Measurements from ENCODE around the gene CRTC3. TPM values are rescaled to one million over a fixed set of nuclear protein-coding genes. Genes with fewer than 3 reads are reported as not detected.

CRTC3 gene
- total RNA-seq, 1 donor from 2014 or later = 21.4 TPM

GRCh38 chr15:90648137-90649070, 118.7 kb downstream of the CRTC3 start:
- no peaks in the 10 kb centered on the region for H3K79me2 ChIP-seq (ENCODE audit: insufficient read depth, low read length)
- H4K20me1 ChIP-seq (ENCODE audit: insufficient read depth, low read length) = no peaks in the 10 kb centered on the region
- Mint-ChIP-seq H3K9me3 (ENCODE audit: unreplicated experiment) (no peaks in the 10 kb centered on the region), H3K27me3 (ENCODE audit: low read depth, unreplicated experiment) (peaks cover 6% of the 10 kb centered on the region), H3K27ac (ENCODE audit: unreplicated experiment) (no peak overlapping the region), H3K4me3 (ENCODE audit: unreplicated experiment) (no peak overlapping the region), H3K36me3 (ENCODE audit: low read depth, unreplicated experiment) (peaks cover 8% of the 10 kb centered on the region), H3K4me1 (ENCODE audit: low read depth, unreplicated experiment) (peaks cover 11% of the 10 kb centered on the region)
- peak overlapping the region; percentile 44 for H3K27ac ChIP-seq (ENCODE audit: low read depth, low read length)
- no peak overlapping the region for H3K4me3 ChIP-seq (ENCODE audit: insufficient read depth, low read depth, low read length)
- H2AFZ ChIP-seq (ENCODE audit: low read depth, low read length) = no peak overlapping the region
- no peak for FAIRE-seq
- no peaks in the 10 kb centered on the region for H3K36me3 ChIP-seq (ENCODE audit: insufficient read depth, low read length)
- H3K27me3 ChIP-seq (ENCODE audit: insufficient read depth, low read length) = no peaks in the 10 kb centered on the region
- TF ChIP-seq EZH2 (IDR thresholded peaks at IDR 0.05; ENCODE audit: insufficient read depth, low read length) = no peak
- TF ChIP-seq CTCF (IDR thresholded peaks at IDR 0.05; ENCODE audit: insufficient read depth, low read depth, low read length) = peak; percentile 86
- H3K4me2 ChIP-seq (ENCODE audit: low read length) = peak overlapping the region; percentile 58
- H3K9ac ChIP-seq (ENCODE audit: low read length) = peak overlapping the region; percentile 25
- no peaks in the 10 kb centered on the region for H3K9me3 ChIP-seq (ENCODE audit: insufficient read depth, low read depth, low read length)
- peaks cover 18% of the 10 kb centered on the region for H3K4me1 ChIP-seq (ENCODE audit: insufficient read depth, low read length)
- DNase-seq (ENCODE audit: low read depth) = peak; percentile 78

GRCh38 chr15:90650117-90650955, 120.6 kb downstream of the CRTC3 start:
- Histone ChIP-seq H4K20me1 (ENCODE audit: insufficient read depth, low read length) (no peaks in the 10 kb centered on the region), H3K4me3 (ENCODE audit: insufficient read depth, low read depth, low read length) (no peak overlapping the region), H2AFZ (ENCODE audit: low read depth, low read length) (peak overlapping the region; percentile 7), H3K79me2 (ENCODE audit: insufficient read depth, low read length) (no peaks in the 10 kb centered on the region), H3K9me3 (ENCODE audit: insufficient read depth, low read depth, low read length) (no peaks in the 10 kb centered on the region), H3K9ac (ENCODE audit: low read length) (no peak overlapping the region), H3K4me1 (ENCODE audit: insufficient read depth, low read length) (peaks cover 27% of the 10 kb centered on the region), H3K27ac (ENCODE audit: low read depth, low read length) (peak overlapping the region; percentile 72), H3K36me3 (ENCODE audit: insufficient read depth, low read length) (no peaks in the 10 kb centered on the region), H3K4me2 (ENCODE audit: low read length) (peak overlapping the region; percentile 49), H3K27me3 (ENCODE audit: insufficient read depth, low read length) (no peaks in the 10 kb centered on the region)
- Mint-ChIP-seq H3K9me3 (ENCODE audit: unreplicated experiment) (no peaks in the 10 kb centered on the region), H3K4me1 (ENCODE audit: low read depth, unreplicated experiment) (peaks cover 11% of the 10 kb centered on the region), H3K27ac (ENCODE audit: unreplicated experiment) (no peak overlapping the region), H3K4me3 (ENCODE audit: unreplicated experiment) (no peak overlapping the region), H3K27me3 (ENCODE audit: low read depth, unreplicated experiment) (peaks cover 6% of the 10 kb centered on the region), H3K36me3 (ENCODE audit: low read depth, unreplicated experiment) (no peaks in the 10 kb centered on the region)
- no peak for TF ChIP-seq EZH2 (IDR thresholded peaks at IDR 0.05; ENCODE audit: insufficient read depth, low read length)
- no peak for TF ChIP-seq CTCF (IDR thresholded peaks at IDR 0.05; ENCODE audit: insufficient read depth, low read depth, low read length)
- FAIRE-seq (peak; percentile 20), DNase-seq (ENCODE audit: low read depth) (peak; percentile 34)
